Activated CD4-positive, alpha-beta T cell treated with anti-CD3 and anti-CD28 coated beads, Interleukin-2, amount 50 U/mL, for 48 hours (primary cell): Measurements from ENCODE around the gene ZNF771.
"Not testable (repeated sequence)": the region's sequence is repeated elsewhere in the genome, so short reads cannot be mapped to it uniquely, and the experiment has no call there.

Experiments
- DNase-seq, 2 experiments: peaks; one replicate each; pipeline ENCODE4 v3.0.0-alpha.2; 2020

ZNF771 gene

DNA sequence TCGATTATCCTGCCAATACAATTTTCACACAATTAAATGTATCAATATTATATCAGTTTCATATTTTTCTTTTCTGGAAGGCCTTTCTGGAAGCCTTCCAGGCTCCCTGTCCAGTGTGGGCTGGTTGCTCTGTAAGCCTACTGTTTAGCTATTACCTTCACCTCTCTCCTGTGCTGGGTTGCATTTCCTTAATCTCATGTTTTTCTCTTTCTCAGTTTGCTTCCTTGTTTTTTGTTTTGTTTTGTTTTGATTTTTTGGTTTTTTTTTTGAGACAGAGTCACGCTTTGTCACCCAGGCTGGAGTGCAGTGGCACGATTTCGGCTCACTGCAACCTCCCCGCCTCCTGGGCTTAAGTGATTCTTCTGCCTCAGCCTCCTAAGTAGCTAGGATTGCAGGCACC, 31.4 kb downstream of the ZNF771 start:
- DNase-seq = no peak

DNA sequence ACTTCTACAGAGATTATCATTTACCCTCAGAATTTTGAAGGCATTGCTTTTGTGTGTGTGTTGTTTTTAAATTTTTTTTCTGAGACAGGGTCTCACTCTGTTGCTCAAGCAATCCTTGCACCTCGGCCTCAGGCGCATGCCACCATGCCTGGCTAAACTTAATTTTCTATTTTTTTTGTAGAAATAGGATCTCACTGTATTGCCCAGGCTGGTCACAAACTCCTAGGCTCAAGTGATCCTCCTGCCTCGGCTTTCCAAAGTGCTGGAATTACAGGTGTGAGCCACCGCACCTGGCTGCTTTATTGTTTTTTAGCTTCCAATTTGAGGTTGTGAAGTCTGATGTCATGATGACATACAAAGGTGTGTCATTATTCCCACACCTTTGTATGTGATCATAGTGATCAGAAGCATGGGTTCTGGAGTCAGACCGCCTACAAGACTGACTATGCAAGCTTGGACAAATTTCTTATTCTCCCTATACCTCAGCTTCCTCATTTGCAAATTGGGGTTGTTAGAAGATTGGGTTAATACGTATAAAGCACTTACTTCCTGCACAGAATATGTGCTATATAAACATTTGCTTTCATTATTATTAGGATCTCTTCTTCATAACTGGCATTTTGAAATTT, 32.4 kb downstream of the ZNF771 start:
- DNase-seq = no peak

DNA sequence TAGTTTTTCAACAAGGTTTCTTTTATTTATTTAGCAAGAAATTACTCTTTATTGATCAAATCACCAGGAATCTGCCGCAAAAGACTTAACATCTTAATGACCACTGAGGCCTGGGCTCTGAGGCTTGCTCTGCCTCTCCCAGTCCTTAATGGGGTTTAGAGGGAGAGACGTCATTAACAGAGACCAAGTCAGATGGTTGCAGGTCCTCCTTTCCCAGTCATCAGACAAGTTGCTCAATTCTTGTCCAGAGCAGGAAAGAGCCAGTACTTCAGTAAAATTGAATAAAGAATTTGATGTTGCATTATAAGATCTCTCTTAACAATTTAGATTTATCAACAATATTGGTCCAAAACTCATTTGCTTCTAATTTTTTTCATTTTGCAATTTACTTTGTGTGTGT, 36.2 kb downstream of the ZNF771 start:
- no peak for DNase-seq

DNA sequence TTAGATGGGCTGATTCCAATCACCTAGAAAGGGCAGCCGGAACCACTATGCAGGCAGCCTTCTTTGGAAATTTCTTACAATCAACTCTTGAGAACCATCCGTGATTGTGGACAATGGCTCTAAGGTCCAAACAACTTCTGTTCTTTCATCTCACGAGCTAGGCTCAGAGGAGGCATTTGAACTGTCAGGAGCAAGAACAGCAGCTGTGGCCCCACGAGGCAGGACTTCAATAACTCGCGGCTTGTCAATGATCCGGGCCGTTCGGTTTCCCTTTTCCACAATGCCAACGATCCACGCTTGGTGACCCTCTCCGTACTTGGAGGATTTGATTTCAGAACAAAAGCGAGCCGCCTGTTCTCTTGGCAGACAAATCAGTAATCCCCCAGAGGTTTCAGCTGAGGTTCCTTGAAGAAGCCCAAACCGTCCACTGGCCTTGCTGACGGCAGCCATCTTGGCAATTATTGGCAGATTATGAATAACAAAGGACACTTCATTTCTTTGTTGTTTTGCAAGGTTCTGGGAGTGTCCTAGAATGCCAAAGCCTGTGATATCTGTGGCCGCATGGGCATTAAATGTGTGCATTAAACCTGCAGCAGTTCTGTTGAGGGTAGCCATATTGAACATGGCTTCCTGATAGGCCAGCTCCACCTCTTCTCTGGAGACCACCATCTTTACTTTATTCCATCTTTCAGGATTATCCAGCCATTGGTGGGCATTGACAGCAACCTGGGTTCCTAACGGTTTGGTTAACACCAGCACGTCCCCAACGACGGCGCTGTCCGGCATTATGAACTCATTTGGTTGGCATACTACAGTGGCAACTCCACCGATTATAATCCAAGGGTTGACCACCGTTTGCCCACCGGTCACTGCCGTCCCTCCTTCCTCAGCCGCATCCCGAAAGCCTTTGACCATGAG, 37.1 kb downstream of the ZNF771 start:
- DNase-seq = no peak

DNA sequence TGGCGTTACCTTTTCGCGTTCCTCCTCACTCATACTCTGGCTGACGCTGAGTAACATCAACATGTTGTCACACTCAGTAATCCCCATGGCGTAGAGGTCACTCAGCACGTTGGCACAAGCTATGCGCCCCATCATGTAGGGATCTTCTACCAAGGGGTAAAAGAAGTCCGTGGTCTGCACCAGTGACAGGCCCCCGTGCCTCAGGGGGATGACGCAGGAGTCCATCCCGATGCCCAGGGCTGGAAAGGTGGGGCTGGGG, 37.7 kb downstream of the ZNF771 start:
- peak in 1 of 2 experiments; percentile 25 for DNase-seq

DNA sequence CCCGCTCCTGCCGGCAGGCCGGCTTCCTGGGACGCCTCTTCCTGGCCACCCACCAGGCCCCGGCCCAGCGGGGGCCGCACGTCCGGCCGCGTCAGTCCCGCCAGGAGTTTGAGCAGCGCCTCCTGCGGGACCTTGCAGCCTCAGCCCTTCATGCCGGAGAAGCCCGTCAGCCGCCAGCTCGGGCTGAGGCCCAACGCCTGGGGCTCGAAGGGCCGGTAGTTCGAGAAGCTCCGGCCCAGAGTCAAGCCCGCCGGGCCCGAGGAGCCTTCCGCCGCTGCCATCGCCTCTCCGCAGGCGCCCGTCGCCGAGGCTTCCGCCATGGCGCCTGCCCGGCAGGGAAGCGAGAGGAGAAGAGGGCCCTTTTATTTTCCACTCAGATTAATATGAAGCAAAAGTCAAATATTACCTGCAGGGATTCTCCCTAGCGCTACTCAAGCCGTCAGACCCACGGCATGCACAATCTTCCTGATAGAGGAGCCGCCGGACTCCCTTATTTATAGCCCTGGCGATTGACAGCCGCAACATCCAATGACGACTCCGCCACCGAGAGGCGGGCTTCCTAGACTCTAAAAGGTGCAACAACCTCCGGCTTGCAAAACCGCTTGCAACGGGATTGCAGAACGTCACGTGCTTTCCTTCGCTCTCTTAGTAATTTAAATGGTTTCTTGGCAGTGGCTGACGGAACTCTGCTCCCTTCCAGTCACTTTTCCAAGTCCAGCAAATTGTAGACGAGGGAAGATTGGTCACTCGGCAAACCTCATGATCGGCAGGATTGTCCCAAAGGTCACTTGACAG, 38.2 kb downstream of the ZNF771 start, which contains the start of gene SEPHS2:
Gene SEPHS2, minus strand, starts transcription at position 467 of the 795 bp plus-strand sequence. Its CDS starts 147 bp downstream, at position 320.
- peak; percentile 98 to 99 for DNase-seq

DNA sequence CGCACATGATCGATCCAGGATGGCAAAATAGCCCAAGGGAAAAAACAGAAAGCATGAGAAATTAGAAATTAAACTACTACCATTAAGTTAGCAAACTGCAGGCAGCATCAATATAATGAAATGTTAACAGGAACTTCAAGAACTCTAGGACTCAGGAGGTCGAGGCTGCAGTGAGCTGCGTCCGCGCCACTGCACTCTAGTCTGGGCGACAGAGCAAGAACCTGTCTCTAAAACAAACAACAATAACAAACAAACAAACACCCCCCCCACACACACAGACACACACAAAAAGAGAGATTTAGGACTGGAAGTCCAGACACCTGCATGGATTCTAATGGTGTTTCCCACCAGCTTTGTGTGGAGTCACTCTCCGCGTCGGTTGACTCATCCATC, 38.8 kb downstream of the ZNF771 start:
- no peak for DNase-seq

DNA sequence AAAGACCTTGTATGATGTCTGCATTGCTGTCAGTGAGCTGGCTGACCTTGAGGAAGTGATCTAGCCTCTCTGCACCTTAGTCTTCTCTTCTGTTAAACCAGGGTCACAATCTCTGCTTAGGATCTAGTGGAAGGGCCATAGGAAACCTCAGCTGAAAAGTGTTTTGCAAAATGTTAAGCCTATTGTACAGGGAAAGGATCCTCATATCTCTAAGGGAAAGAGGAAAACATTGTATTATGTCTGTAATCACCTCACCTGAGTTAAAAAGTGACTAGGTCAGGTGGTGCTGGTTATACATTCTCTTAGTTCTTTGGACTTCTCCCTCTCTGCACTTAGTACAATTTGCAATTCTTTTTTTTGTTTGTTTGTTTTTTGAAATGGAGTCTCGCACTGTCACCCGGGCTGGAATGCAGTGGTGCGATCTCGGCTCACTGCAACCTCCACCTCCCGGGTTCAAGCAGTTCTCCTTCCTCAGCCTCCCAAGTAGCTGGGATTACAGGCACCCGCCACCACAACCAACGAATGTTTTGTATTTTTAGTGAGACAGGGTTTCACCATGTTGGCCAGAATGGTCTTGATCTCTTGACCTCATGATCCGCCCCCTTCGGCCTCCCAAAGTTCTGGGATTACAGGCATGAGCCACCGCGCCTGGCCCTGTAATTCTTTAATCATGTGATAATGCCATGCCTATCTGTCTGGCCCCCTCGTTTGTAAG, 40.3 kb downstream of the ZNF771 start:
- DNase-seq = no peak

DNA sequence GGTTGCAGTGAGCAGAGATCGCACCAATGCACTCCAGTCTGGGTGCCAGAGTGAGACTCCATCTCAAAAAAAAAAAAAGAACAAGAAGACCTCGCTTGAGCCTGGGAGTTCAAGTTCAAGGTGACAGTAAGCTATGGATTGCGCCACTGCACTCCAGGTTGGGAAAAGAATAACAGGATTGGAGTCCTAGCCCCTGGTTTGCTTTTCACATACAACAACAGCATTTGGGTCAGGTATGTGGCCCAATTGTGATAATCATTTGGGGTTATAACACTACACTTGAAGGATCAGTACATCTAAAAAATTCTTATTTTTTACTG, 41.7 kb downstream of the ZNF771 start:
- no peak for DNase-seq

DNA sequence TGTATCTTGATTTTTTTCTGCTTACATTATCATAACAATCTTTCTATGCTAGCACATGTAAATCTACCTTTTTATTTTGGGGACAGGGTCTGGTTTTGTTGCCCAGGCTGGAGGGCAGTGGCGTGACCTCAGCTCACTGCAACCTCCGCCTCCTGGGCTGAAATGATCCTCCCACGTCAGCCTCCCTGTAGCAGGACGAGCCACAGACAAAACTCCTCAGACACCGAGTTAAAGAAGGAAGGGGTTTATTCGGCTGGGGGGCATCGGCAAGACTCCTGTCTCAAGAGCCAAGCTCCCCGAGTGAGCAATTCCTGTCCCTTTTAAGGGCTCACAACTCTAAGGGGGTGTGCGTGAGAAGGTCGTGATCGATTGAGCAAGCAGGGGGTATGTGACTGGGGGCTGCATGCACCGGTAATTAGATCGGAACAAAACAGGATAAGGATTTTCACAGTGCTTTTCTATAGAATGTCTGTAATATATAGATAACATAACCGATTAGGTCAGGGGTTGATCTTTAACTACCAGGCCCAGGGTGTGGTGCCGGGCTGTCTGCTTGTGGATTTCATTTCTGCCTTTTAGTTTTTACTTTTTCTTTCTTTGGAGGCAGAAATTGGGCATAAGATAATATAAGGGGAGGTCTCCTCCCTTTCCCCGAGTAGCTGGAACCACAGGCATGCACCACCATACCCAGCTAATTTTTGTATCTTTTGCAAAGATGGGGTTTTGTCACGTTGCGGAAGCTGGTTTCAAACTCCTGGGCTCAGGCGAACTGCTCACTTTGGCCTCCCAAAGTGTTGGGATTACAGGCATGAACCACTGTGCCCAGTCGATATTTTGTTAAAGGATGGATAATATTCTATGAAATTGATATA, 45.5 kb downstream of the ZNF771 start:
- not testable (repeated sequence) for DNase-seq

DNA sequence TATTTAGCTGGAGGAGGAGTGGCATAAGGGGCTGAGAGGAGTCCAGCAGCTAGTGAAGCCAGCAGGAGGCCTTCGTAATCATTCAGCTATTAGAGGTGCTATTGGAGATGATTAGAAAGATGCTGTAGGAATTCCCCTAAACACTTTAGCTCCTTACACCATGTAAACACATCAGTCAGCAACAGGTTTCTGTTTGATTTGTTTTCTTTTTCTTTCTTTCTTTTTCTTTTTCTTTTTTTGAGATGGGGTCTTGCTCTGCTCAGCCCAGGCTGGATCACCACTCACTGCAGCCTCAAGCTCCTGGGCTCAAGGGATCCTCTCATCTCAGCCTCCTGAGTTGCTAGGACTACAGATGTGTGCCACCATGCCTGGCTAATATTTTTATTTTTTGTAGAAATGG, 48.9 kb downstream of the ZNF771 start:
- no peak for DNase-seq

DNA sequence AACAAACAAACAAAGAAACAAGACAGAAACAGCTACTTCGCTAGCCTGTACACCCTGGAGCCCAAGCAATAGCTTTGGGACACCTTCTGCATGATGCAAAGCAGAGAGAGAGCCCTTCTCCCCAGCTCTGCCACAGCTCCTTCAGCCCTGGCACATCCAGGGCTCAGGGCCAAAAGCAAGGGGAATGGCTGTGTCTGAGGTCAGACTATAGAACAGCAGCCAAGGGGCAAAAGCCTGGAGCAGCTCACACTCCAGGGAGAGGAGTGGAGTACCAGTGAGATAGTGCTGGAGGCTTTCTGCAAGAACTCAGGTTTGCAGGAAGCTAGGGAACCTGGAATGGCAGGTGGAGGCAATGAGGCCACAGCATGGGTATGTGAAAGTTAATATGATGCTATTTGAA, 49.9 kb downstream of the ZNF771 start:
- DNase-seq = no peak

DNA sequence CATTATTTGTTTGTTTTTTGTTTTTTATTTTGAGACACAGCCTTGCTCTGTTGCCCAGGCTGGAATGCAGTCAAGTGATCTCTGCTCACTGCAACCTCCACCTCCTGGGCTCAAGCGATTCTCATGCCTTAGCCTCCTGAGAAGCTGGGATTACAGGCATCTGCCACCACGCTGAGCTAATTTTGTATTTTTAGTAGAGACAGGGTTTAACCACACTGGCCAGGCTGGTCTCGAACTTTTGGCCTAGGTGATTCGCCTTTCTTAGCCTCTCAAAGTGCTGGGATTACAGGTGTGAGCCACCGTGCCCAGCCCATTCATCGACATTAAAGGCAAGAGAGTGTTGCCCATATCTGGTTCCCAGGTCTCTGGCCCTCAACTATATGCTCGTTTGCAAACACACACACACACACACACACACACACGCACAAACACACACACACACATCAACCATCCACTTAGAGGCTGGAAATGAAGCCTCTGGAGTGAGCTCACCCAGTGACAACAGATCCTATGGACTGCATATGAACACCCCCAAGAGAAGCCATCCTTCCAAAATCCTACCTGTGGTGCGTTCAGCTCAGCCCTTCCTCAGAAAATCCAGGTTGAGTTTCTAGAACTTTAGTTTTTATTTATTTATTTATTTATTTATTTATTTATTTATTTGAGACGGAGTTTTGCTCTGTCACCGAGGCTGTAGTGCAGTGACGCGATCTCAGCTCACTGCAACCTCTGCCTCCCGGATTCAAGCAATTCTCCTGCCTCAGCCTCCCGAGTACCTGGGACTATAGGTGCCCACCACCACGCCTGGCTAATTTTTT, 50.5 kb downstream of the ZNF771 start:
- no peak for DNase-seq

DNA sequence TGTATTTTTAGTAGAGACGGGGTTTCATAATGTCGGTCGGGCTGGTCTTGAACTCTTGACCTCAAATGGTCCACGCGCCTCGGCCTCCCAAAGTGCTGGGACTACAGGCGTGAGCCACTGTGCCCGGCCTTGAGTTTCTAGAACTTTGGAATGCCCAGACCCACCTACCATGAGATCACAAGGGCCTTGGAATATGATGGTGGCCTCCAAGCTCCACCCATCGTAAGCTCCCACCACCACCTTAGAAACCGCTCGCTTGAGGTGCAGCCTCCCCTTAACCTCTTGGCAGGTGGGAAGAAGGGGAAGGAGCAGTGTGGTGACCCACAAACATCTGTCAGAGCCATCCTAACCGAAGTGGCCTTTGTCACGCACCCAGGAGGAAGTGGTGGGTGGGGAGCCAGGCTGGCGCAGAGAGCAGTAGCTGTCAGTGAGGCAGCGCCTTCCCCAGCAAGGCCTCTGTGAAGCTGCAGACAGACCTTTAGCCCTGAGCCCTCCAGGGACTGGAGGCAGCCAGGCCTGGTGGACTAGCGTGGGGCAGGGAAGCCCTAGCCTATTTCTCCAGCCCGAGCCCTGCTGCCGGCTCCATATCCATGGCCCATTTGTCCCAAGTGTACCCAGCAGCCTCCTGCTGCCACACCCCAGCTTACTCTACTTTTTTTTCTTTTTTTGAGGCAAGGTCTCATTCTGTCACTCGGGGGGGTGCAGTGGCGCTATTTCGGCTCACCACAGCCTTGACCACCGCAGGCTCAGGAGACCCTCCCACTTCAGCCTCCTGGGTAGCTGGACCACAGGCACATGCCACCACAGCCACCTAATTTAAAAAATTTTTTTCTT, 51.4 kb downstream of the ZNF771 start:
- DNase-seq = peak; percentile 89 to 93

DNA sequence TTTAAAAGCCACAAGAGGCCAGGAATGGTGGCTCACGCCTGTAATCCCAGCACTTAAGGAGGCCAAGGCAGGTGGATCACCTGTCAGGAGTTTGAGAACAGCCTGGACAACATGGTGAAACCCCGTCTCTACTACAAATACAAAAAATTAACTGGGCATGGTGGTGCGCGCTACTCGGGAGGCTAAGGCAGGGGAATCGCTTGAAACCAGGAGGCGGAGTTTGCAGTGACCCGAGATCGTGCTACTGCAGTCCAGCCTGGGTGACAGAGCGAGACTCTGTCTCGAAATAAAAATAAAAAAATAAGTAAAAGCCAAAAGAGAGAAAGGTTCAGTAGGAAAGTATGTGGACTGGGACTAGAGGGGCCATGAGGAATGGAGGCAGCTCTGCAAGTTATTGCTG, 52.0 kb downstream of the ZNF771 start:
- DNase-seq = no peak

DNA sequence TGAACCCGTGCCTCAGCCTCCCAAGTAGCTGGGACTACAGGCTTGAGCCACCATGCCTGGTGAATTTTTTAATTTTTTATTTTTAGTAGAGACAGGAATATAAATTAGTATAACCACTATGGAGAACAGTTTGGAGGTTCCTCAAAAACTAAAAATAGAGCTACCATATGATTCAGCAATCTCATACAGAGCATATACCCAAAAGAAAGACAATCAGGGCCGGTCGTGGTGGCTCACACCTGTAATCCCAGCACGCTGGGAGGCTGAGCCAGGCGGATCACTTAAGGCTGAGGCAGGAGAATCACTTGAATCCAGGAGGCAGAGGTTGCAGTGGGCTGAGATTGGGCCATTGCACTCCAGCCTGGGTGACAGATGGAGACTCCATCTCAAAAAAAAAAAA, 54.0 kb downstream of the ZNF771 start:
- DNase-seq = not testable (repeated sequence)

DNA sequence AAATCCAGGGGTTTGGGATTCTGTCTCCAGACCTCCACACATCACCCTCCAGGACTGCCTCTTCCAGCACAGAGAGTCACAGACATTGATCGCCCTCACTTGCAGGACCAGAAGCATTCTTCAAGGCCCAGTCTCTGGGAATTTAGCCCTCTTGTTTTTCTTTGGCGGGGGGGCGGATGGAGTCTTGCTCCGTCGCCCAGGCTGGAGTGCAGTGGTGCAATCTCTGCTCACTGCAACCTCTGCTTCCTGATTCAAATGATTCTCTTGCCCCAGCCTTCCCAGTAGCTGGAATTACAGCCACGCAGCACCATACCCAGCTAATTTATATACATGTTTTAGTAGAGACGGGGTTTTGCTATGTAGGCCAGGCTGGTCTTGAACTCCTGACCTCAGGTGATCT, 56.7 kb downstream of the ZNF771 start:
- DNase-seq = no peak
